ENCODE measurements around the gene HAND2. TPM values are rescaled to one million over a fixed set of nuclear protein-coding genes. Genes with fewer than 3 reads are reported as not detected.

The HAND2 gene
- total and polyA plus RNA-seq, 2 of the 8 experiments (the other 6 are each of a cell fraction or from before 2014, with no cell fraction given): 0.05 TPM; not detected in 1

- Histone ChIP-seq H3K56ac (replicated peaks; ENCODE audit: insufficient read length, low read depth, low read length) (no peak overlapping the region), H3K4me1 (replicated peaks in 1 of 4; ENCODE audit: control insufficient read depth in 3 of 4, insufficient read depth in 4 of 4, low read length in 3 of 4) (no peaks in the 10 kb centered on the region), H3K23ac (ENCODE audit: insufficient read length) (no peak overlapping the region), H2AK5ac (ENCODE audit: low read depth, low read length) (no peak overlapping the region), H4K20me1 (replicated peaks in 1 of 2; ENCODE audit: control insufficient read depth in 1 of 2, insufficient read depth in 2 of 2, low read length in 2 of 2) (no peaks in the 10 kb centered on the region), H3K4ac (replicated peaks; ENCODE audit: insufficient read length, low read depth, low read length) (no peak overlapping the region), H3K36me3 (ENCODE audit: control insufficient read depth in 2 of 4, insufficient read depth in 4 of 4, low read length in 3 of 4) (no peaks in the 10 kb centered on the region), H3K14ac (ENCODE audit: insufficient read length) (no peak overlapping the region), H4K8ac (ENCODE audit: extremely low read depth, insufficient read depth, low read length) (no peak overlapping the region), H2AFZ (ENCODE audit: low read length) (no peak overlapping the region), H2BK120ac (replicated peaks; ENCODE audit: low read depth, low read length) (no peak overlapping the region), H3K79me2 (ENCODE audit: control insufficient read depth in 1 of 2, insufficient read depth in 2 of 2, low read length in 2 of 2) (no peaks in the 10 kb centered on the region), H3K9me3 (ENCODE audit: insufficient read depth in 2 of 2, low read depth in 1 of 2, low read length in 1 of 2) (no peaks in the 10 kb centered on the region), H2BK12ac (ENCODE audit: low read depth, low read length) (no peak overlapping the region), H3K18ac (ENCODE audit: extremely low read depth, low read length) (no peak overlapping the region), H4K5ac (ENCODE audit: insufficient read length, low read depth, low read length) (no peak overlapping the region), H3K4me3 (ENCODE audit: extremely low read depth in 1 of 4, insufficient read depth in 2 of 4, low read depth in 3 of 4, low read length in 4 of 4) (no peak overlapping the region), H2BK15ac (ENCODE audit: low read length) (no peak overlapping the region), H3K9ac (replicated peaks in 1 of 4; ENCODE audit: extremely low read depth in 1 of 4, low read depth in 3 of 4, low read length in 3 of 4) (no peak overlapping the region), H3K79me1 (ENCODE audit: low read depth, low read length) (no peaks in the 10 kb centered on the region), H4K91ac (replicated peaks; ENCODE audit: insufficient read length, low read length) (no peak overlapping the region), H3K4me2 (ENCODE audit: insufficient read depth in 1 of 2, low read depth in 2 of 2, low read length in 2 of 2) (no peak overlapping the region), H2BK20ac (ENCODE audit: low read length) (no peak overlapping the region), H3K27me3 (replicated peaks in 1 of 4; ENCODE audit: control insufficient read depth in 3 of 4, extremely low read depth in 1 of 4, insufficient read depth in 3 of 4, low read length in 3 of 4) (peaks cover 0 to 1% (median 0%) of the 10 kb centered on the region in 4 experiments; a peak in 1 of 7 replicates), H3K23me2 (ENCODE audit: low read depth, low read length) (no peaks in the 10 kb centered on the region), H2BK5ac (ENCODE audit: low read depth, low read length) (no peak overlapping the region), H3K27ac (ENCODE audit: low read depth, low read length) (no peak overlapping the region)
- FAIRE-seq: no peak
- 69% methylated on average over 2 of the region's 2 CpGs; no CpG with 5 or more reads in 1 of the 2 experiments for WGBS, 2 experiments (ENCODE audit: extremely low coverage in 1 of 2, insufficient coverage in 1 of 2, insufficient read length in 1 of 2, insufficient replicate concordance in 2 of 2, low coverage in 1 of 2, low lambda C conversion rate in 2 of 2, missing lambda C conversion rate in 1 of 2)
- no peak for DNase-seq (ENCODE audit: low read depth in 1 of 2, low spot score in 2 of 2)
- ChIA-PET CTCF (ENCODE audit: partially characterized antibody) (no interaction called here), POLR2A (ENCODE audit: partially characterized antibody) (no interaction called here)
- no peak for TF ChIP-seq BRCA1 (IDR thresholded peaks at IDR 0.05; ENCODE audit: low read depth, low read length)
- TF ChIP-seq CREB1 (IDR thresholded peaks at IDR 0.05): no peak
- TF ChIP-seq TAF1 (IDR thresholded peaks at IDR 0.05; ENCODE audit: low read depth, low read length): no peak
- TF ChIP-seq, protein P1, sequence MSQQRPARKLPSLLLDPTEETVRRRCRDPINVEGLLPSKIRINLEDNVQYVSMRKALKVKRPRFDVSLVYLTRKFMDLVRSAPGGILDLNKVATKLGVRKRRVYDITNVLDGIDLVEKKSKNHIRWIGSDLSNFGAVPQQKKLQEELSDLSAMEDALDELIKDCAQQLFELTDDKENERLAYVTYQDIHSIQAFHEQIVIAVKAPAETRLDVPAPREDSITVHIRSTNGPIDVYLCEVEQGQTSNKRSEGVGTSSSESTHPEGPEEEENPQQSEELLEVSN (IDR thresholded peaks at IDR 0.05): no peak
- TF ChIP-seq, protein P2, sequence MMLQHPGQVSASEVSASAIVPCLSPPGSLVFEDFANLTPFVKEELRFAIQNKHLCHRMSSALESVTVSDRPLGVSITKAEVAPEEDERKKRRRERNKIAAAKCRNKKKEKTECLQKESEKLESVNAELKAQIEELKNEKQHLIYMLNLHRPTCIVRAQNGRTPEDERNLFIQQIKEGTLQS (IDR thresholded peaks at IDR 0.05; ENCODE audit: insufficient read depth, low read depth, low read length): no peak
- TF ChIP-seq CHD2 (IDR thresholded peaks at IDR 0.05; ENCODE audit: low read length): no peak
- TF ChIP-seq SIX5 (IDR thresholded peaks at IDR 0.05; ENCODE audit: low read depth, low read length): no peak
- no peak for TF ChIP-seq SAP30 (IDR thresholded peaks at IDR 0.05; ENCODE audit: insufficient read depth, insufficient replicate concordance, low read length)
- TF ChIP-seq POU5F1 (IDR thresholded peaks at IDR 0.05; ENCODE audit: low read depth, low read length): no peak
Observed at GRCh38 chr4:173571620-173572019, 41.6 kb upstream of the HAND2 start.
